Body of pancreas (tissue), 4 donors: ENCODE results near the gene RAI1.

Experiments
- CTCF ChIP-seq, 7 experiments: fragments of 450-650 bp in 4 of 7; fragments of 200-600 bp in 3 of 7; sonication (generic) in 3 of 7; IDR thresholded peaks; one replicate each; pipeline ENCODE4 v1.5.1; 2016 to 2019; ENCODE audit warnings: antibody characterized with exemption in 7 of 7
- POLR2A ChIP-seq, 3 donors: fragments of 450-650 bp; IDR thresholded peaks; one replicate each; pipeline ENCODE4 v1.6.1; 2016; ENCODE audit warnings: antibody characterized with exemption in 3 of 3, mild to moderate bottlenecking in 2 of 3

GRCh38 chr17:17741349-17742023 is 60.2 kb downstream of the RAI1 start:
- TF ChIP-seq CTCF (IDR thresholded peaks at IDR 0.05) (peak in 4 of 7 experiments; percentile 9 to 18 (median 12)), POLR2A (IDR thresholded peaks at IDR 0.05) (no peak)
